ENCODE data around the gene YWHAB. TPM values are rescaled to one million over a fixed set of nuclear protein-coding genes. Genes with fewer than 3 reads are reported as not detected.

YWHAB gene
- polyA plus RNA-seq (2011; rRNA removed) (60.5 and 114 TPM in 2 replicates), polyA minus RNA-seq (2011; rRNA and poly(A)+ RNA removed) (33.2 and 49.9 TPM in 2 replicates)

- CTCF ChIA-PET, result interaction anchor here (1.4 to 1.8 kb wide), 2 partner anchors 14 to 19 kb away, joined by 5 read pairs; no protein-coding TSS in a partner anchor
- H3K27me3 ChIP-seq (ENCODE audit: control insufficient read depth, insufficient read depth, low read length), result no peaks in the 10 kb centered on the region; the same call in 1 of the 2 replicates
These were observed at the start of gene YWHAB for GRCh38 chr20:44885392-44886265. TSS of gene YWHAB (plus strand) at chr20:44885705. CDS start at chr20:44901534, 15,829 bp downstream.

GRCh38 chr20:44836601-44837120 lies 48.8 kb upstream of the YWHAB start:
- Histone ChIP-seq H3K27me3 (ENCODE audit: control insufficient read depth, insufficient read depth, low read length) (peaks cover 9% of the 10 kb centered on the region), H3K36me3 (ENCODE audit: control insufficient read depth, insufficient read depth, low read length) (no peaks in the 10 kb centered on the region), H3K4me3 (ENCODE audit: low read depth, low read length) (no peak overlapping the region)
- POLR2A ChIA-PET, result no interaction called here
- CTCF ChIA-PET, result interaction anchor here (1.0 kb wide), 1 partner anchor 9 kb away, joined by 3 read pairs; no protein-coding TSS in a partner anchor
- DNase-seq (ENCODE audit: low read depth), result no peak
- TF ChIP-seq CTCF (IDR thresholded peaks at IDR 0.05; ENCODE audit: insufficient read depth, low read depth, low read length), result no peak

More at GRCh38 chr20:44885392-44886265, at the start of gene YWHAB:
- peak within 1 kb of the TSS; percentile 76 for H3K4me3 ChIP-seq (ENCODE audit: low read depth, low read length)
- DNase-seq (ENCODE audit: low read depth), result peak; percentile 82
- POLR2A ChIA-PET, result interaction anchor here (0.6 to 0.7 kb wide), 2 partner anchors 22 to 167 kb away, joined by 3 to 5 read pairs; no protein-coding TSS in a partner anchor
- TF ChIP-seq CTCF (IDR thresholded peaks at IDR 0.05; ENCODE audit: insufficient read depth, low read depth, low read length), result no peak
- H3K36me3 ChIP-seq (ENCODE audit: control insufficient read depth, insufficient read depth, low read length), result no peaks in the 10 kb centered on the region; the same call in 1 of the 2 replicates

- Histone ChIP-seq H3K36me3 (ENCODE audit: control insufficient read depth, insufficient read depth, low read length) (no peaks in the 10 kb centered on the region), H3K4me3 (ENCODE audit: low read depth, low read length) (no peak overlapping the region), H3K27me3 (ENCODE audit: control insufficient read depth, insufficient read depth, low read length) (peaks cover 6% of the 10 kb centered on the region)
- TF ChIP-seq CTCF (IDR thresholded peaks at IDR 0.05; ENCODE audit: insufficient read depth, low read depth, low read length), result no peak
- ChIA-PET POLR2A (no interaction called here), CTCF (no interaction called here)
- no peak for DNase-seq (ENCODE audit: low read depth)
These were observed 47.6 kb upstream of the YWHAB start for GRCh38 chr20:44837946-44838345.

- Histone ChIP-seq H3K36me3 (ENCODE audit: control insufficient read depth, insufficient read depth, low read length) (no peaks in the 10 kb centered on the region), H3K4me3 (ENCODE audit: low read depth, low read length) (no peak overlapping the region), H3K27me3 (ENCODE audit: control insufficient read depth, insufficient read depth, low read length) (peaks cover 6% of the 10 kb centered on the region)
- ChIA-PET POLR2A (no interaction called here), CTCF (interaction anchor here (1.2 kb wide), 1 partner anchor 29 kb away, joined by 4 read pairs; no protein-coding TSS in a partner anchor)
- no peak for TF ChIP-seq CTCF (IDR thresholded peaks at IDR 0.05; ENCODE audit: insufficient read depth, low read depth, low read length)
- no peak for DNase-seq (ENCODE audit: low read depth)
These were observed 47.0 kb upstream of the YWHAB start for GRCh38 chr20:44838521-44838920.

- POLR2A ChIA-PET, result no interaction called here
These were observed 46.0 kb upstream of the YWHAB start for GRCh38 chr20:44839481-44839880.

More at GRCh38 chr20:44839481-44839880, 46.0 kb upstream of the YWHAB start:
- Histone ChIP-seq H3K36me3 (ENCODE audit: control insufficient read depth, insufficient read depth, low read length) (no peaks in the 10 kb centered on the region), H3K27me3 (ENCODE audit: control insufficient read depth, insufficient read depth, low read length) (peaks cover 6% of the 10 kb centered on the region), H3K4me3 (ENCODE audit: low read depth, low read length) (no peak overlapping the region)
- no peak for TF ChIP-seq CTCF (IDR thresholded peaks at IDR 0.05; ENCODE audit: insufficient read depth, low read depth, low read length)
- no peak for DNase-seq (ENCODE audit: low read depth)
- CTCF ChIA-PET, result interaction anchor here (1.2 kb wide), 1 partner anchor 28 kb away, joined by 4 read pairs; no protein-coding TSS in a partner anchor
